ENCODE measurements around the gene NOTCH2.

The NOTCH2 gene

DNA sequence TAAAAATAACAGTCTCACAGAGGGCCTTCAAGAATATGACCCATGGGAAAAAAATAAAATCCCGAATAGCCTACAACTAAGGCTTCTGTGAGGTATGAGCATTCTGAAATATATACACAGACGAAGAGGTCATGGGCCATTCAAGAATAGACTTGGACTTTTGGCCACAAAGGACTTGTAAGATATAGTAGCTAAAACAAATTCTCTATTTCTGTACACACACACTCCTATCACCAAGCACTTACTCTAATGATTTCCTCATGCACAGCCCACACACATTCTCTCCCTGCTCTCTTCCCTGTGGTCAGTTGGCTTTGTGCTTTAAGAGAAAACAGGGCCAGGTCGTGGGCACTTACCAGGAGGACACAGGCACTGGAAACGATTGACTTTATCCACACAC is 103.4 kb downstream of the NOTCH2 start:
- Histone ChIP-seq H3K9me3 (replicated peaks; ENCODE audit: insufficient read depth, low read length) (no peaks in the 10 kb centered on the region), H3K36me3 (replicated peaks; ENCODE audit: insufficient read depth, low read length) (no peaks in the 10 kb centered on the region; the same call in 1 of the 2 replicates), H3F3A (ENCODE audit: insufficient read depth, low read length) (no peaks in the 10 kb centered on the region), H3K27me3 (replicated peaks; ENCODE audit: insufficient read depth, low read length) (no peaks in the 10 kb centered on the region), H3K27ac (ENCODE audit: low read length) (no peak overlapping the region), H3K4me2 (ENCODE audit: low read depth, low read length) (no peak overlapping the region), H3K9me2 (replicated peaks; ENCODE audit: insufficient read depth, low read length) (no peaks in the 10 kb centered on the region), H4K20me1 (ENCODE audit: insufficient read depth, low read length) (no peaks in the 10 kb centered on the region), H3K4me1 (ENCODE audit: low read length) (no peaks in the 10 kb centered on the region), H2AFZ (ENCODE audit: low read length) (no peak overlapping the region), H3K9ac (ENCODE audit: low read length) (no peak overlapping the region), H3K79me2 (ENCODE audit: low read length) (no peaks in the 10 kb centered on the region), H3K4me3 (ENCODE audit: low read length) (no peak overlapping the region)
- DNase-seq: no peak
- TF ChIP-seq EZH2 (optimal IDR thresholded peaks at IDR 0.05; ENCODE audit: low read depth, low read length) (no peak), EZH2phosphoT487 (IDR thresholded peaks at IDR 0.05; ENCODE audit: low read length) (no peak), CTCF (IDR thresholded peaks at IDR 0.05; ENCODE audit: low read length) (no peak)

DNA sequence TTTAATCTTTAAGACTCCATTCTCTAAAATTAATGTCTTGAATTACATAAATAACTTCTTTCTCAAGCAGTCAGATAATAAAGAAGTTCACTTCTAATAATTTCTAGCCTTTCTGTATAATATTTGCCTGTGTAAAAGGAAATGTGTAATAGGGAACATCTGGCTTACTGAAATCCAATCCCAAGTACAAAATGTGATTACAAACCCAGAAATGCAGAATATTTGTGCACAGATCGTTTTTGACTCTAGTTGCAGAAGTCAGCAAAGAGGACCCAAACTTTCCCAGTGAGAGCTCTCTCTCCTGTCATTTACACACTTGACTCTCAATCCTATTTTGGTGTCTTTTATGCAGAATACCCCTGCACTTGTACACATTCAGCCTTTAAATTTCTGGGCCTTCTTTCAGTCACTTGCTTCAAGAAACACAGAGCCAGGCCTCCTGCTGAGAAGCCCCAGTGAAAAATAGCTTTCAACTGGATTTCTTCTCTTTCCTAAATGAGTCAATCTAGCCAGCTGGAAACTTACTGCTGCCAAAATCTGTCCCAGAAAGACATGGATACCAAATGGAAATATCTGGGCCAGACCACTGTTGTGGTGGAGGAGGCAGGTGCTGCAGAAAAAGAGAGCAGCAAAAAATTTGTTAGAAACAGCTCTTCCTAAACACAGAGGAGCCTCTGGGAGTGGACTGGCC is 104.6 kb downstream of the NOTCH2 start:
- H3K27ac ChIP-seq (ENCODE audit: low read length): no peak overlapping the region
- H3K9me3 ChIP-seq (replicated peaks; ENCODE audit: insufficient read depth, low read length): no peaks in the 10 kb centered on the region
- H3K36me3 ChIP-seq (replicated peaks; ENCODE audit: insufficient read depth, low read length): no peaks in the 10 kb centered on the region; the same call in 1 of the 2 replicates

GRCh38 chr1:119962296-119962968 is 107.0 kb downstream of the NOTCH2 start:
- no peak overlapping the region for H3K9ac ChIP-seq (ENCODE audit: low read length)
- no peaks in the 10 kb centered on the region; the same call in 1 of the 2 replicates for H3K36me3 ChIP-seq (replicated peaks; ENCODE audit: insufficient read depth, low read length)
- no peaks in the 10 kb centered on the region for H4K20me1 ChIP-seq (ENCODE audit: insufficient read depth, low read length)
- no peak for DNase-seq
- no peaks in the 10 kb centered on the region for H3K9me2 ChIP-seq (replicated peaks; ENCODE audit: insufficient read depth, low read length)
- no peak for TF ChIP-seq EZH2 (optimal IDR thresholded peaks at IDR 0.05; ENCODE audit: low read depth, low read length)
- no peak for TF ChIP-seq EZH2phosphoT487 (IDR thresholded peaks at IDR 0.05; ENCODE audit: low read length)
- TF ChIP-seq CTCF (IDR thresholded peaks at IDR 0.05; ENCODE audit: low read length): no peak
- no peak overlapping the region for H2AFZ ChIP-seq (ENCODE audit: low read length)
- no peak overlapping the region for H3K4me2 ChIP-seq (ENCODE audit: low read depth, low read length)
- H3K9me3 ChIP-seq (replicated peaks; ENCODE audit: insufficient read depth, low read length): no peaks in the 10 kb centered on the region
- no peaks in the 10 kb centered on the region for H3F3A ChIP-seq (ENCODE audit: insufficient read depth, low read length)
- H3K4me1 ChIP-seq (ENCODE audit: low read length): no peaks in the 10 kb centered on the region
- no peaks in the 10 kb centered on the region for H3K79me2 ChIP-seq (ENCODE audit: low read length)
- no peak overlapping the region for H3K4me3 ChIP-seq (ENCODE audit: low read length)
- H3K27ac ChIP-seq (ENCODE audit: low read length): no peak overlapping the region
- H3K27me3 ChIP-seq (replicated peaks; ENCODE audit: insufficient read depth, low read length): no peaks in the 10 kb centered on the region

More for the DNA sequence above, 104.6 kb downstream of the NOTCH2 start:
- no peak overlapping the region for H3K4me2 ChIP-seq (ENCODE audit: low read depth, low read length)
- H3K9ac ChIP-seq (ENCODE audit: low read length): no peak overlapping the region
- no peaks in the 10 kb centered on the region for H3K27me3 ChIP-seq (replicated peaks; ENCODE audit: insufficient read depth, low read length)
- H2AFZ ChIP-seq (ENCODE audit: low read length): no peak overlapping the region
- H3K4me3 ChIP-seq (ENCODE audit: low read length): no peak overlapping the region
- no peaks in the 10 kb centered on the region for H3F3A ChIP-seq (ENCODE audit: insufficient read depth, low read length)
- H3K79me2 ChIP-seq (ENCODE audit: low read length): no peaks in the 10 kb centered on the region
- DNase-seq: no peak
- no peak for TF ChIP-seq EZH2 (optimal IDR thresholded peaks at IDR 0.05; ENCODE audit: low read depth, low read length)
- no peak for TF ChIP-seq EZH2phosphoT487 (IDR thresholded peaks at IDR 0.05; ENCODE audit: low read length)
- no peak for TF ChIP-seq CTCF (IDR thresholded peaks at IDR 0.05; ENCODE audit: low read length)
- H3K4me1 ChIP-seq (ENCODE audit: low read length): no peaks in the 10 kb centered on the region
- H3K9me2 ChIP-seq (replicated peaks; ENCODE audit: insufficient read depth, low read length): no peaks in the 10 kb centered on the region
- H4K20me1 ChIP-seq (ENCODE audit: insufficient read depth, low read length): no peaks in the 10 kb centered on the region
